Kidney epithelial cell (primary cell): ENCODE results near the gene PEPD. TPM values are rescaled to one million over a fixed set of nuclear protein-coding genes. Genes with fewer than 3 reads are reported as not detected.

Experiments used
- DNase-seq: peaks from one replicate; pipeline ENCODE4 v3.0.0-alpha.2; 2010; ENCODE audit warnings: low read depth
- H3K27me3 ChIP-seq: 2 replicates; pipeline ENCODE4 v1.6.0; 2011; ENCODE audit warnings: low read length; ENCODE audit not compliant: control insufficient read depth, insufficient read depth
- H3K36me3 ChIP-seq: 2 replicates; pipeline ENCODE4 v1.5.1; 2011; ENCODE audit warnings: low read length; ENCODE audit not compliant: control insufficient read depth, insufficient read depth
- H3K4me3 ChIP-seq: 2 replicates; pipeline ENCODE4 v1.5.1; 2011; ENCODE audit warnings: low read depth, mild to moderate bottlenecking, control low read depth, low read length
- CTCF ChIP-seq: IDR thresholded peaks from 2 replicates; pipeline ENCODE4 v1.5.1; 2011; ENCODE audit warnings: mild to moderate bottlenecking, moderate library complexity, low read length, control low read depth, inconsistent platforms; ENCODE audit not compliant: insufficient read depth, poor library complexity, severe bottlenecking
- total RNA-seq: library from RNA; depleted of rRNA; stranded (reverse); fragments of >200 nt; gene quantifications from 2 replicates; pipeline ENCODE4 v1.2.3, GENCODE V29; 2015

The PEPD gene
- total RNA-seq, 1 donor from 2014 or later: 88.6 TPM

GRCh38 chr19:33358408-33358807 lies 163.2 kb downstream of the PEPD start:
- no peak for DNase-seq
- Histone ChIP-seq H3K4me3 (no peak overlapping the region), H3K36me3 (no peaks in the 10 kb centered on the region), H3K27me3 (peaks cover 2% of the 10 kb centered on the region)
- TF ChIP-seq CTCF: no peak

GRCh38 chr19:33357556-33357955 lies 164.0 kb downstream of the PEPD start:
- no peak for TF ChIP-seq CTCF
- no peak for DNase-seq
- Histone ChIP-seq H3K4me3 (no peak overlapping the region), H3K36me3 (no peaks in the 10 kb centered on the region), H3K27me3 (peaks cover 2% of the 10 kb centered on the region)

- no peak for DNase-seq
- Histone ChIP-seq H3K4me3 (no peak overlapping the region), H3K27me3 (no peaks in the 10 kb centered on the region), H3K36me3 (no peaks in the 10 kb centered on the region)
- TF ChIP-seq CTCF: no peak
These were observed 166.1 kb downstream of the PEPD start for GRCh38 chr19:33355535-33355934.

GRCh38 chr19:33350538-33351309 lies 170.9 kb downstream of the PEPD start:
- no peak for DNase-seq
- H3K4me3 ChIP-seq: no peak overlapping the region
- H3K36me3 ChIP-seq: no peaks in the 10 kb centered on the region
- TF ChIP-seq CTCF: no peak
- H3K27me3 ChIP-seq: peaks cover 3% of the 10 kb centered on the region

- Histone ChIP-seq H3K36me3 (no peaks in the 10 kb centered on the region), H3K27me3 (peaks cover 3% of the 10 kb centered on the region), H3K4me3 (no peak overlapping the region)
- TF ChIP-seq CTCF: no peak
- no peak for DNase-seq
These were observed 172.0 kb downstream of the PEPD start for GRCh38 chr19:33349319-33350289.
